Activated CD8-positive, alpha-beta memory T cell treated with anti-CD3 and anti-CD28 coated beads for 4 hours (primary cell): Measurements from ENCODE around the gene FOXI1.
"Not testable (repeated sequence)": the region's sequence is repeated elsewhere in the genome, so short reads cannot be mapped to it uniquely, and the experiment has no call there.

Experiments
- DNase-seq, 2 donors: peaks; one replicate each; pipeline ENCODE4 v3.0.0-alpha.2; 2020; ENCODE audit warnings: low read depth in 2 of 2

Gene FOXI1

DNA sequence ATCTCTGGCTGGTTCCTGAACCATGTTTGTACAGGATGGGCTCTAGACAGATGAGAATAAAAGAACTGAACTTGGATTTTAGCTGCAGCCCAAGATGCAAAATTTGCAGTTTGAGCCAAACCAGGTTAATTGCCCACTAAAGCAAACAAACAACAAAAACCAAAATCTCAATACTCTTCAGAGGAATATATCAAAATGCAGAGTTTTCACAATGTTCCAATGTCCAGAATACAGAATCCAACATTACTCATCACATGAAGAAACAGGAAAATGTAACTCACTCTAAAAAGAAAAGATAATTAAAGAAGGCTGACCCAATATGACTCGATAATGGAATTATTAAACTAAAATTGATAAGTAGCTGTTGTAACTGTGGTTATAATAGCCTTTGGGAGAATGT, 20.4 kb downstream of the FOXI1 start:
- no peak for DNase-seq

DNA sequence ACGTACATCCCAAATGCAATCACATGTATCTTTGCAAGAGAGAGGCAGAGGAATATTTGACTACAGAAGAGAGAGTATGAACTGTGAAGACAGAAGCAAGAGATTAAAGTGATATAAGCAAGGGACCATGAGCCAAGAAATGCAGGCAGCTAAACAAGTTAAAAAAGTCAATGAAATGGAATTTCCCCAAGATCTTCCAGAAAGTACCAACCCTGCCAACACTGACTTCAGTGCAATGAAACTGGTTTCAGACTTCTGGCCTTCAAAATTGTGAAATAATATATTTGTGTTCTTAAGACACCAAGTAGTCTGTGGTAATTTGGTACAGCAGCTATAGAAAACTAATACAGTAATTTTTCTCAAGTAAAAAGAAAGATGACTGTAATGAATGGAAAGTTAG, 20.9 kb downstream of the FOXI1 start:
- no peak for DNase-seq

DNA sequence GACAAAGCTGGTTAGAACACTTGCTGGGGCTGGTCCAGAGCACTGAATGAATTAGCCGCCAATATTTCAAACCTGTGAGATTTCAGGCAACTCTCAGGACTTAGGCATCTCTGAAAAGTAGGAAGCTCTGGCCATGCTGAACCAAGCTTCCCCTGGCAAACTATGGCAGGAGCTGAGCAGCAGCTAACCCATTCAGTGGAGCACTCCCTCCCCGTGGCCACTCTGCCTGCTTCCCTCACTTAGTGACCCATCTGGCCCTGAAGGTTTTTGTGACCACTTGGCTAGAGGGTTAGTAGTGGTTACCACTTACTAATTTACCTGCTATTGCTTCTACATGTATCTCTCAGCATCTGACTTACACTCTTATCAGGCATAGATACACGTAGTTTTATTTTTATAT, 25.5 kb downstream of the FOXI1 start:
- no peak for DNase-seq

DNA sequence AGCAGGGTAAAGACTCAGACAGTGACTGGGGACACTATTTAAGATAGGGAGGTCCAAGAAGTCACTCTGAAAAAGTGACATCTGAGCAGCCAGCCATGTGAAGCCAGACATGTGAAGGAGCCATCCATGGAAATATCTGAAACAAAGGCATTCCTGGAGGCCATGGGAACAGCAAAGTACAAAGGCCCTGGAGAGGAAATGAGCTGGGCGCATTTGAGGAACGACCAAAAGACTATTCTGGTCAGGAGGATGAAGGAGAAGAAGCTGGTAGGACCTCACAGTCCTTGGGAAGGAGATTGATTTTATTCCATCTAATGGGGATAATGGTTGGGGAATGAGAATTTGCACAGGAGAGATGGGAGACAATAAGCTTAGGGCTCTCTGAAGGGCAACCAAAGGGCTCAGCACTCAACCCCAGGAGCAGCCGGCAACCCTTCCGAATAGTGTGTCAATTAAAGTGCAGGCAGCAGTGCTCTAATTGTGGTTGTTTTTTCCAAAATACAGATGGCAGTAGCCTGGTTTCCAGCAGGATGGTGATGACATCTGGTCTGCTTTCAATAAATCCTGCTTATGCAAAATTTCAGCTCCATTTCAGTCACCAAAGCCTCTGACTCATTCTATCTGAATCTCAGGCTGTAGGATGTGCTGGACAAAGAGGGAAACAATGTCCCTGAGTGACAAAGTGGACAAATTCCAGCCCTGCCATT, 26.7 kb downstream of the FOXI1 start:
- no peak for DNase-seq

DNA sequence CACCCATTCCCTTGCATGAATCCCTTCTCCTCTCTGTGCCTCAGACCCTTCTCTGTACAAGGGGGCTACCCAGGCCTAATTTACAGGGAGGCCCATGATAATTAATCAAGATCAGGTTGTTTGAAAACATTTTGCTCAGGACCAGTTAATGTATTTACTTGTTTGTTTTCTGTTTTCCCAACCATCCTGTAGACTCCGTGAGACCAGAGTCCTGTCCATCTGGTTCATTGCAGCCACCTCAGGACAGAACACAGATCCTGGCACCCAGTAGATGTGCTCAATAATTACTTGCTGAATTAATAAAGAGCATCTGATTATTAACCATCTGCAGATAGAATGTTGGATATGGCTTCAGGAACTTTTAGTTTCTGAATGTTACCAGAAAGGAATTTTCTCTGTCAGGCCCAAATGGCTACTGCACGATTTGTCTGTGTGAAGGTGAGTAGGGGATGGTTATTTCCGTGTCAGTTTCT, 27.3 kb downstream of the FOXI1 start:
- no peak for DNase-seq

DNA sequence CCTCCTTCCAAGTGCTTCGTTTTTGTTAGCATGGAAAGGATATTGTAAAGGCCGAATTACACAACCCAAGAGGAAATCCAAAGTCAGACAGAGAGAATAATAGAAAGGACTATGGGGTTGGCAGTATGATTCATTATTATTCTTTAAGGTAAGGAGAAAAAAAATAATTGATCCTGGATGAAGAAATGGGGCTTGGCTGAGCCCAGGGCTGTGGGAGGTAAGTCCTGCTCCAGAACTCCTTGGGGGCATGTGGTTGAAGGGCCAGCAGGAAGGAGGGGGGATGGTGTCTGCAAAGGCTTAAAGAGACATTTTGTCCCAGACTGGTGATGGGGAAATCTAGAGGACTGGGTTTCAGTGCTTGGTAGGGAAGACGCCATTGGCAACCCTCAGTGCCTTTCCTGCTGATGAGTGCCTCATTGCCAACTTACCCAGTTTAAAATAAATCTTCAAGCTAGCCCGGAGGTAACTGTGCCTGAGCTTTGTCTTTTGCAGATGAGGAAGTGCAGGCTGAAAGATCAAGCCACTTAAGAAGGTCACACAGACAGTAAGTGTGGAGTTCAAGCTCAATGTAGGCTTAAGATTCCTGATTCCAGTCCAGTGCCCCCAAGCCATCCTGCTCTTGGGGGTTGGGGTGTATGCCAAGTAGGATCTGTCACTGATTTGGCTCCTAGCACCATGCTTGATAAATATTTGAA, 30.2 kb downstream of the FOXI1 start:
- no peak for DNase-seq

DNA sequence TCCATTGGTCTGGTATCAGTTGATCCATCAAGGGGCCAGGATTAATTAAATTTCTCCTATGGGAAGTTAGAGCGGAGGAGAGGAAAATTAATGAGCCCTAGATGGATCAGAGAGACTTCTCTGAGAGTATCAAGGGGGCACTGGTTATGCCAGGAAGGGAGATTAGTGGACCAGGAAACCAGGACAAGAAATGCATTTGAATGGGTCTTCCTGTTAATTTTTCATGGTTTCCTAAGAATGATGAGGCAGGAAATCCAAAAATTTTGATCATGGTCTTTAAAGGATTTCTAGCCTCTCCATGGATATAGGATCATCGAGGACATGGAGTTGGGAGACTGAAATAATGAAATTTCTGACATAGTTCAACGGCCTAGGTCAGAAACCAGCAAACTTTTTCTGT, 30.8 kb downstream of the FOXI1 start:
- no peak for DNase-seq

DNA sequence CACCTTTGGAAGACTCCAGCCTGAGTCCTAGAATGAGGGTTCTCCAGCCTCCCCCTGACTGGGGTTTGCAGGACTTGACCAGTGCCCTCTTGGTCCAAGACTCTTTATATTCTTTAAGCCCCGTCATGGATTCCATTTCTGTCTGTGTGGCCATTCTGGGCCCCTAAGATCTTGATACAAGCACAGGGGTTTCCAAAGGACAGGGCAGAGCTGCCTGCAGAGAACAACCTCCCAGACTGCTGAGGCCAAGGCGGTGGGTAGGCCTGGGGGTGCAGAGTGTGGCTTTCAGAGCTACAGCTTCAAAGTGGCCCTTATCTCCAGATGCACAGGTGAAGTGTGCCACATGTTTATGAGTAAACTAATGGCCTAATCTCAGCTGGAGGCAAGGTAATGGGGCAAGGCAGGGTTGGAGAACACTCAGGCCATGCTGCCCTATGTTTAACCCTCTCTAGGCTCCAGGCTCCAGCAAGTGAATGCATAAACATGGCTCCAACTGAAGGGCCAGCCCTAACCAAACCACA, 32.1 kb downstream of the FOXI1 start:
- no peak for DNase-seq

DNA sequence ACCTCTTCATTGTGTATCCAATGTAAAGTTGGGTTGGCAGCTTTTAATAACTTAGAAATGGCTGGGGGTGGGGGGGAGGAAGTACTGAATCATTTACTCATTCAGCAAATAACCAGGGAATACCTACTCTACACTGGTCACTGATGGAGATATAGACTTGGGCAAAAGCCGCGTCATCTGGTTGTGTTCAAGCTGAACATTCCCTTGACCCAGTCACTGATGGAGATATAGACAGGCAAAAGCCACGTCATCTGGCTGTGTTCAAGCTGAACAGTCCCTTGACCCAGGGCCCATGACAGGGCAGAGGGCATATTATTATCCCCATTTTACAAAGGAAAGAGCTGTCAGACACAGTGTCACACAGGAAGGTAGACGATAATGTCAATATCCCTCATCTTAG, 32.6 kb downstream of the FOXI1 start:
- DNase-seq = no peak

DNA sequence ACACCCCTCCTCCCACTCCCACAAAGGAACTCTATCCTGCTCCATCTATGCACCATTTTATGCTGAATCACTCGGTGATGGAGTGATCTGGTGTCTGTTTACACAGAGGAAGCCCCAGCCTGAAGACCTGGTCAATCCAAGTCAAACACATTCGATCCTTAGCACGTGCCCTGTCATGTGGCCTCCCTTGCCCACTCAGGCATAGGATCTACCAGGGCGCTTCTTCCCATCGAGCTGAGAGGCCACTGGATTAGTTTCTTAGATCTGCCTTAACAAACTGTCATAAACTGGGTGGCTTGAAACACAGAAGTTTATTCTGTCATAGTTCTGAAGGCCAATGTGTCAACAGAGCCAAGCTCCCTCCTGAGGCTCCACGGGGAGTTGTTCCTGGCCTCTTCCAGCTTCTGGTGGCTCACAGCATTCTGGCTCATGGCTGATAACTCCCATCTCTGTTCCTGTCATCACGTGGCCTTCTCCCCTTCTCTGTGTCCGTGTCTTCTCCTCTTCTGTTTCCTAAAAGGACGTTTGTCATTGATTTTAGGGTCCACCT, 34.2 kb downstream of the FOXI1 start:
- no peak for DNase-seq

DNA sequence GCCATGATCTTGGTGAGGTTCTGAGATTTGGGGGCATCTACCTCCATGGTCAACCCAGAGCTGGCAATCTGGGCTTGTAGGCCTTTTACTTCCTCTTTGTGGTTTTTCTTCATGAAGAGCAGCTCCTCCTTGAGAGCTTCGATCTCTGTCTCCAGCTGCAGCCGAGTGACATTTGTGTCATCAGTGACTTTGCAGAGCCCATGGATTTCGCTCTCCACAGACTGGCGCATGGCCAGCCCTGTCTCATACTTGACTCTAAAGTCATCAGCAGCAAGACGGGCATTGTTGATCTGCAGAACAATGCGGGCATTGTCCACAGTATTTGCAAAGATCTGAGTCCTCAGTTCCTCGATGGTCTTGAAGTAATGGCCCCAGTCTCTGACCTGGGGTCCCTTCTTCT, 35.5 kb downstream of the FOXI1 start:
- DNase-seq = not testable (repeated sequence)

DNA sequence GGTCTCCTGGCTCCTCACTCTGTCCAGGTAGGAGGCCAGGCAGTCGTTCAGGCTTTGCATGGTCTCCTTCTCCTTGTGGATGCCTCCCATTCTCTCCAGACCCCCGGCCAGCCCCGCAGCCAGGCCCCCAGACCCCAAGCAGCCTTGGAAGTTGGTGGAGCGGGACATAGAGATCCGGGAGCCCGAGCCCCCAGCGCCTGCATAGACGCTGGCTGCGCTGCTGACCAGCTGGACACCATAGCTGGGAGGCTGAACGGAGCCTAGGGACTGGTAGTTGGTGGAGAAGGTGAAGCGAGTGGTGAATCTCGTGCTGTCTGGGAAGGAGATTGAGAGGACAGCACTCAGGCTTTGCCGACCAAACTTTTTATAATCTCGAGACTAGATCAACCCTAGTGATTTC, 35.9 kb downstream of the FOXI1 start:
- DNase-seq = no peak

DNA sequence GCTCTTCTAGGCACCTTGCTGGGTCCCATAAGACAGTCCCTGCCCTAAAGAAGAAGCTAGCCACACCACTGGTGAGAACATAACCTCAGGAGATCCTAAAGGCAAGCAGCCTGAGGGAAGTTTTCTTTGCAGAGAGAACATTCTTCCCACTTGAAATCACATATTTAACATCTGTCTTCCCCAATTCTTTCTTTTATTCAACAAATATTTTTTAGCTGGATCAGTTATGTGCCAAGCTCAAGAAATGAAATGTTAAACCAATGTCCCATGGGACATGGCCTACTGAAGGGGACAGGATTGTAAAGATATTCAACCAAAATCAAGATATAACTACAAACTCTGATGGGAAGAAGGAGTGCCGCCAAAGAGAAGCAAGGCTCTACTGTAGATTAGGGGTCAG, 36.5 kb downstream of the FOXI1 start:
- no peak for DNase-seq

DNA sequence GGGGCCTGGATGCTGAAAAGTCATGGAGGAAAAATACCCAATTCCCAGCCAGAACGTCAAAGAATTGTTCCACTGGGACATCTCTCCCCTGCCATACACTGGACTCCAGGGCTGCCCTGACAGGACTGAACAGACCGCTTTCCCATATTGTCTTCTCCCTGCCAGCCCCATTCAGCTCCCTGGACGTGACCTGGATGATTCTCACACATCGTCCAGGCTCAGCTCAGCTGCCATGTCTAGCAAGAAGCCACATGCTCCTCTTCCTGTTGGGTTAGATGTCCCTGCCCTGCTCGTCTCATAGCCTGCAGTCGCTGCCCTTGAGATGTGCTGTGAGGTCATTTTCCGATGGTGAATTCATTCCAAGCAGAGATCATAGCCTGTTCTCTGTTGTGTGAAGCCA, 37.4 kb downstream of the FOXI1 start:
- no peak for DNase-seq

DNA sequence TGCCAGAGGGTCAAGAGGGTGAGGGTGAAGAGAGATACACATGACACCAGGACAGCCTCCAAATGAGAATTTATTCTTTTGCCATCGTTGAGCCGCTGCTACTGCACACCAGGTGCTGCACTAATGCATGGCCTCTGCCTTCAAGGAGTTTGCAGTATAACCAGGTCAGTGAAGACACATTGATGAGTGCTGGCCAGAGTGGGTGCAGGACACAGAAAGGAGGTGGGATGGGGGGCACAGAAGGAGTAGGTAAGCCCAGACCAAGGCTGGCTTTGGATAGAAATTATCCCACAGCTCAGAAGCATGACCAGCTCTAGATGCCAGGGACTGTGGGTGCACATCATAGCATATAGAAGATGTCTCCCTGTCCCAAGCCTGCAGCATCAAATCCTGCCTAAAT, 38.0 kb downstream of the FOXI1 start:
- DNase-seq = no peak

DNA sequence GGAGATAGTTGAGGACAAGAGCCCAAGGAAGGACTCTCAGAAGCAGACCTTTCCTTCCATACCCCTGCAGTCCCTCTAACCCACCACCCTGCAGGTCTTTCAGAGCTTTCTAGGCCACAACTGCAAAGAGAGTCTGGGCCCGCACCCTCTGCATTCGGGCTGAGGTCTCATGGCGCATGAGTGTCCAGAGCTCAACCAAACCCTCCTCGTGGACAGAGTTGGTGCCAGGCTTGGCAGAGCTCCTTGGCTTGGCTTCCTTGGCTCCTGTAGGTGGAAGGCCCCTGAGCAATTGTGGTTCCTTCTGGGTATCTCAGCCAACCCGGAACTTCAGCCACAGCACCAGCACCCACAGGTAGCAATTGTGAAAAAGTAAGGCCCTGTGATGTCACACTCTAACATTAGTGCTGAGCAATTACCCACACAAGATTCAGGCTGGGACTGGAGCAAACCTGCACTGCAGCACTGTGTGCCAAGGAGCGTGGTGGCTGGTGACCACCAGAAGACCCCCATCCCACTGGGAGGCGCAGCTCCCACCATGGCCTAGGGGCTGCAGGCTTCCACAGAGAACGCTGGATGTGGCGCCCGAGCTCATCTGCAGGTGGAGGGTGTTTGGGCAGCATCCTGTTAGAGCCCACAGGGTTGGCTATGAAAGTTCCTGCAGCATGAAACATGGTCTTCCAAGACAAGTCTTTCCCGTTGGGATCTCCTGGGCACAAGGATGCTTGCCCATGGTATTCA, 38.8 kb downstream of the FOXI1 start:
- no peak for DNase-seq

DNA sequence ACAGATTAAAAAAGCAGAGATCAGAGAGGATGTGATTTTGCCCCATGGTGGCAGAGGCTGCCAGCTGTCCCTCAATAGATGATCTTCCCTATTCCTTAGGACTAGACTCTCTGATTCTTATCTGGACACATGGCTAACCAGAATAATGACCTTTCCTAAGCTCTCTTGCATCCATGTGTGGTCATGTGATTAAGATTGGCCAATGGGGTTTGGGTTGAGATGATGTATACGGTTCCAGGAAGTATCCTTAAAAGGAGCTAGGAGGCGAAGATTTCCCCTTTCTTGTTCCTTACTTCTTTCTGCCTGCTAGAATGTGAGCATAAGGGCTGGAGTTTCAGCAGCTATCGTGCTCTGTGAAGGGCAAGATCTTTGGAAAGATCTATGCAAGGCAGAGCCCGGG, 39.8 kb downstream of the FOXI1 start:
- no peak for DNase-seq

DNA sequence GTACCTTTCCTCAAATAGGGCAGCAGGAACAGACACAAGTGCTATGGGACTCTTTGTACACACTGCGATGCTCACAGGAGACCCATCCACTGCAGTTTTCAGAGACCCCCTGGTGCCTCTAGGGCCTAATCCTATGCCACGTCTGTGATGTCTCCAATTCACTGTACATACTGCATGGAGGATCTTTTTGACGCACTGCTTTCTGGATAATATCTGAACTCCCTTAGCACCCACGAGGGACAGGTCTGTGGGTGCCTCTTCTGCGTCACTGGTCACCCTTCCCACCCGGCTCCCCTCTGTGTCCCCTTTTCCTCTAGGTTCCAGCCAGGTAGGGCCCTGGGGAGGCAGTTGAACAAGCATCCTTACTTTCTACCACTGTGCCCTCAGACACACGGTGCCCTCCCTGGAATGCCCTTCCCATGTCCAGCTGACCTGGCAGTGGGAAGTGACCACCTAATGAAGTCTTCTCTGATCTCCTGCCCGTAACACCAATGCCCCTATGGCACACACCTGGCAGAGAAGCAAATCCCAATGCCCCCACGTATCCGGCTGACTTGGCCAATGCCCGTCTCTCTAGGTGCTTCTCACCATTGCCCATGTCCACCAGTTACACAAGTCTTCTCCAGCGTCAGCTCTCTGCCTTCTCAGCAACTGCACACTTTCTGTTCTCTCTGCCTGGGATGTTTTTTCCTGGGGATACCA, 41.5 kb downstream of the FOXI1 start:
- DNase-seq = no peak

DNA sequence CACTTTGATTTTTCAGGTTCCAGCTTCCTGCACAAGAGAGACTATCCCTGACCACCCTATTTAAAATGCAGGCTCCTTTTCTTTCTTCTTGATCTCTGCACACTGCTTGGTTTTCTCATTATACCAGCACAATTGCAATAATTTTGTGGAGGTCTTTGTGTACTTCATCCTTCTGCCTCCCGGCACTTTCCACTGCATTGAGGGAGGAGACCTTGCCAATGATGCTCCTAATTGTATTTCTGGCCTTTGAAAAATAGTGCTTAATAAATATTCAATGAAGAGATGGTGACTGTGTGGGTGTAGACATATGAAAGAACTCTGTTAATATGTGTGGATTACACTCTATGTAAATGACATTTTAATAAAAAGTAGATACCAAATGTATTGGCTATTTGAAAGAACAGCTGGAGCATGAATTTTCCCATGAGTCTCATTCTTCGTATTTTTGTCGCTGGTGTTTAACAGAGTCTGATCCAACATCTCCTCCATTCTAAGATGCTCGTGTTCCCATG, 42.1 kb downstream of the FOXI1 start:
- DNase-seq = no peak

DNA sequence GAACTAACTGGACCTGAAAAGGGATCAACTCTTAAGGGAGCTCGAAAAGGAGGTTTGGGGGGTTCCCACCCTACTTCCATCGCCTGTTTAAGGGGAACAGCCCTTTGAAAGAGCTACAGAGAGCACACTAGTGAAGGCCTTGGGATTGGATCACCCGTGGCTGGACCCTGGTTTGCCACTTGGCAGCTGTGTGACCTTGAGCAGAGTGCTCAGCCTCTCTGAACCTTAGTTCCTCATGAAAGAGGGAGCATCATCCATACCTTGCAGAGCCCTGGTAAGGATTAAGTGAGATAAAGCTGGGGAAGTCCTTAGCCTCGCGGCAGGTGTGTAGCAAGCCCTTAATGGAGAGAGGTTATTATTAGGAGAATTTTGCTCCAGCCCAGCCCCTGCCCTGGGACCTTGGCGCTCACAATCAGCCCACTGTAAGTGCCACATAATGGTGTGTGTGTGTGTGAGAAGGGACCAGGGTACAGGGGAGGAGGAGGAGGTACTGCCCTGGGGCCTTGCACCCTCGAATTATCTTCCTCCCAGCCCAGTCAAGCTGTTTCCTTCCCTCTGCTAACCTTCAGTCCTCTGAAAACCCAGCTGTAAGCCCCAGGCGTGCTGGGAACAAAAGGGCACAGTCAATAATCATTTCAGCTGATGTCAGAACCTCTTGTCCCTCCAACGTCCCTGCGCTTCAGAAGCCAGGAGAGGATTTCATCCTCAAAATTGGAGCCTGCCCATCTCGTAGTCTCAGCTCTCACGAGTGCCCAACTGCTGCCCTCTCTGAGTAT, 42.9 kb downstream of the FOXI1 start:
- DNase-seq = no peak

DNA sequence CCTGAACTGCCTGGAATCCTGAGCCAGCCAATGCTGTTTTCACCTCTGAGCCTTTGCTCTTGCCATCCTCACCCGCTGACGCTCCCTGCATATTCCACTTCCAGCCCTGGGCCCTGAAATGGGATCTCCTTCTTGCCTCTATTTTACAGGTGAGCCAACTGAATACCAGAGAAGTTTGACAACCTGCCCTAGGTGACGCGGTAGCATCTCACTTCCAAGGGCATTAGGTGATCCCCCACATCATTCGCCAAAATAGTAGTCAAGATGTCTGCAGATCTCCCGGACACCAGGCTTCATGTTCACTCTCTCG, 43.5 kb downstream of the FOXI1 start:
- no peak for DNase-seq
